Left lung (tissue), 14 donors: ENCODE results near the gene ARHGAP35. TPM values are rescaled to one million over a fixed set of nuclear protein-coding genes. Genes with fewer than 3 reads are reported as not detected.

Source experiments
- ATAC-seq: fragments of 200-7000 bp; cut with Tn5 transposase; one replicate; pipeline ENCODE4 v1.9.1; 2020; ENCODE audit warnings: moderate library complexity
- DNase-seq, 4 donors: peaks; one replicate each; pipeline ENCODE4 v3.0.0-alpha.2; 2013 to 2020
- H3K27ac ChIP-seq, 2 donors: fragments of 200-600 bp; sonication (generic) in 1 of 2; one replicate each; pipeline versions ENCODE4 v1.5.0 to v1.8.0; 2020 to 2021
- H3K27me3 ChIP-seq, 2 donors: fragments of 200-600 bp; sonication (generic) in 1 of 2; one replicate each; pipeline versions ENCODE4 v1.5.0 to v1.8.0; 2020 to 2021
- H3K36me3 ChIP-seq, 2 donors: fragments of 200-600 bp; sonication (generic) in 1 of 2; one replicate each; pipeline versions ENCODE4 v1.5.0 to v1.8.0; 2020 to 2021
- H3K4me1 ChIP-seq, 2 donors: fragments of 200-600 bp; one replicate each; pipeline ENCODE4 v1.8.0; 2021
- H3K4me3 ChIP-seq, 2 donors: fragments of 200-600 bp; sonication (generic) in 1 of 2; one replicate each; pipeline versions ENCODE4 v1.5.0 to v1.8.0; 2020 to 2021; ENCODE audit warnings: mild to moderate bottlenecking in 1 of 2
- H3K9me3 ChIP-seq, 2 donors: fragments of 200-600 bp; sonication (generic) in 1 of 2; one replicate each; pipeline versions ENCODE4 v1.5.0 to v1.8.0; 2020 to 2021
- intact Hi-C, 2 donors: fragments of 100-400 bp; cut with DNase I; formaldehyde crosslinking; loops; one replicate each; pipeline versions ENCODE4 v1.11.2 to v1.14.2; 2022
- long read RNA-seq, 12 donors: library from polyadenylated mRNA in 2 of 12; unstranded in 2 of 12; transcript quantifications; one replicate each; pipeline ENCODE4 v2.0.0 and lab custom pipeline, GENCODE V29; 2019 to 2026
- polyA plus RNA-seq, 6 donors: library from polyadenylated mRNA; unstranded; fragments of 120-200 nt; gene quantifications; one replicate each; pipeline ENCODE4 v1.2.1, GENCODE V29; 2013; ENCODE audit not compliant: insufficient read length in 6 of 6
- total RNA-seq, 2 donors: library from RNA; stranded (reverse); fragmentation: NEBNext Ultra II Directional; extraction: Animal tissue kit (Norgen Biotek cat#: 25700); gene quantifications; one replicate each; pipeline ENCODE4 v1.2.1, GENCODE V29; 2021
- TF ChIP-seq, protein P1 (sequence below), 2 donors: fragments of 200-600 bp; sonication (generic) in 1 of 2; IDR thresholded peaks; one replicate each; pipeline versions ENCODE4 v1.5.0 to v1.8.0; 2021; ENCODE audit warnings: antibody characterized with exemption in 2 of 2
- donor health status: DM: no; HTN: yes; CAD: no.
- donor health status: DM: no; HTN: no; CAD: no.

ARHGAP35 gene
- 10 to 100 TPM; 52.6 to 53.4 TPM for total RNA-seq
- 10 to 100 TPM; 35.2 to 54.6 (median 47.5) TPM for polyA plus RNA-seq
- long read RNA-seq, donor 1, full-length matches to known transcripts = 19 of 19 reads
- long read RNA-seq, donor 1, partial matches to known transcripts = 0 of 19 reads
- long read RNA-seq, donor 1, other reads (novel, unspliced or antisense) = 0 of 19 reads
- long read RNA-seq, donor 2, full-length matches to known transcripts = 19 of 24 reads
- long read RNA-seq, donor 2, partial matches to known transcripts = 5 of 24 reads
- long read RNA-seq, donor 2, other reads (novel, unspliced or antisense) = 0 of 24 reads
- long read RNA-seq, donor 3, full-length matches to known transcripts = 15 of 15 reads
- long read RNA-seq, donor 3, partial matches to known transcripts = 0 of 15 reads
- long read RNA-seq, donor 3, other reads (novel, unspliced or antisense) = 0 of 15 reads
- long read RNA-seq, donor 4, partial matches to known transcripts = 1 of 3 reads
- long read RNA-seq, donor 4, other reads (novel, unspliced or antisense) = 2 of 3 reads
- long read RNA-seq, donor 5, full-length matches to known transcripts = 14 of 30 reads
- long read RNA-seq, donor 5, partial matches to known transcripts = 16 of 30 reads
- long read RNA-seq, donor 5, other reads (novel, unspliced or antisense) = 0 of 30 reads
- long read RNA-seq, donor 6, full-length matches to known transcripts = 6 of 6 reads
- long read RNA-seq, donor 6, partial matches to known transcripts = 0 of 6 reads
- long read RNA-seq, donor 6, other reads (novel, unspliced or antisense) = 0 of 6 reads
- long read RNA-seq, donor 7, full-length matches to known transcripts = 5 of 96 reads
- long read RNA-seq, donor 7, partial matches to known transcripts = 91 of 96 reads
- long read RNA-seq, donor 7, other reads (novel, unspliced or antisense) = 0 of 96 reads
- long read RNA-seq, donor 8, full-length matches to known transcripts = 23 of 23 reads
- long read RNA-seq, donor 8, partial matches to known transcripts = 0 of 23 reads
- long read RNA-seq, donor 8, other reads (novel, unspliced or antisense) = 0 of 23 reads
- long read RNA-seq, donor 9 = 0 reads
- long read RNA-seq, donor 10, partial matches to known transcripts = 5 of 7 reads
- long read RNA-seq, donor 10, other reads (novel, unspliced or antisense) = 2 of 7 reads
- long read RNA-seq, donor 11 = 0 reads
- long read RNA-seq, donor 12, full-length matches to known transcripts = 11 of 11 reads
- long read RNA-seq, donor 12, partial matches to known transcripts = 0 of 11 reads
- long read RNA-seq, donor 12, other reads (novel, unspliced or antisense) = 0 of 11 reads

DNA sequence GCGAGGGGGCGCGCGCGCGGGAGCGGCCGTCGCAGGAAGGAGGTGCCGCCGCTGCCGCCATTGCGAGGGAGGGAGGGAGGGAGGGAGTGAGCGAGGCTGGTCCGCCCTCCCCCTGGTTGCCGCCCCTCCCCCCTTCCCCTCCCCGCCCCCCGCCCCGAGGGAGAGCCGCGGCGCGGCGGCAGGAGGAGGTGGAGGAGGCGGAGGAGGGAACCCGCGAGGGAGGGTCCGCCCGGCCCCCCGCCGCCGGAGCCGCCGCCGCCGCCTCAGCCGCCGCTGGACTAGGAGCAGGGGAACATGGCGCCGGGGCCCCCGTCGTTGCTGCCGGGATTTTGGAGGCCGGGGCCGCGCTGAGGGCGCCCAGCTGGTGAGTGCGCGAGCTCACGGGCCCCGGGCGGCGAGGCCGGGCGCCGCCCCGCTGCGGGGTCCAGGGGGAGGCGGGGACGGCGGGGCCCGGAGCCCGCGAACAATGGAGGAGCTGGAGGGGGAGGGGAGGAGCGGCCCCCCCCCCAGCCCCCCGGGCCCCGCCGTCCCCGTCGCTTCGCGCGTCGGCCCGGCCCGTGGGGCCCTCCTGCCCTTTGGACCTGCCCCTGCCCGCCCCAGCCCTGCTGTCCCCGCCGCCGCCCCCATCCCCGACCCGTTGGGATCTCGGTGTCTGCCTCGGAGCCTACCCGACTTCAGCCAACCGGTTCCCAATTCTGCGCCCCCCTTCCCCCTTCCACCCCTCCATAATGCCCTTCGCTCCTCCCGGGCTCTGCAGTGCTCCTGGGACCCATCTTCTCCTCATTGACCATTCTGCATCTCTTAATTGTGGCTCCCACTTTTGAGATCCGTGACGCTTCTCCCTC, at the start of gene ARHGAP35:
TSS of gene ARHGAP35 (plus strand) at position 152 of the 845 bp plus-strand sequence. CDS start 57,679 bp downstream, outside the sequence.
- TF ChIP-seq, protein P1, sequence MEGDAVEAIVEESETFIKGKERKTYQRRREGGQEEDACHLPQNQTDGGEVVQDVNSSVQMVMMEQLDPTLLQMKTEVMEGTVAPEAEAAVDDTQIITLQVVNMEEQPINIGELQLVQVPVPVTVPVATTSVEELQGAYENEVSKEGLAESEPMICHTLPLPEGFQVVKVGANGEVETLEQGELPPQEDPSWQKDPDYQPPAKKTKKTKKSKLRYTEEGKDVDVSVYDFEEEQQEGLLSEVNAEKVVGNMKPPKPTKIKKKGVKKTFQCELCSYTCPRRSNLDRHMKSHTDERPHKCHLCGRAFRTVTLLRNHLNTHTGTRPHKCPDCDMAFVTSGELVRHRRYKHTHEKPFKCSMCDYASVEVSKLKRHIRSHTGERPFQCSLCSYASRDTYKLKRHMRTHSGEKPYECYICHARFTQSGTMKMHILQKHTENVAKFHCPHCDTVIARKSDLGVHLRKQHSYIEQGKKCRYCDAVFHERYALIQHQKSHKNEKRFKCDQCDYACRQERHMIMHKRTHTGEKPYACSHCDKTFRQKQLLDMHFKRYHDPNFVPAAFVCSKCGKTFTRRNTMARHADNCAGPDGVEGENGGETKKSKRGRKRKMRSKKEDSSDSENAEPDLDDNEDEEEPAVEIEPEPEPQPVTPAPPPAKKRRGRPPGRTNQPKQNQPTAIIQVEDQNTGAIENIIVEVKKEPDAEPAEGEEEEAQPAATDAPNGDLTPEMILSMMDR (IDR thresholded peaks at IDR 0.05) = no peak
- H3K4me1 ChIP-seq = peaks cover 14 to 71% of the 10 kb centered on the region in 2 donors
- no peaks in the 10 kb centered on the region for H3K27me3 ChIP-seq
- no peaks in the 10 kb centered on the region for H3K36me3 ChIP-seq
- intact Hi-C loops = loop anchor here in 1 of 2 donors (2.0 to 10.0 kb wide), 2 partner anchors 54 to 130 kb away; no protein-coding TSS in a partner anchor
- peak within 1 kb of the TSS; percentile 94 to 98 for H3K27ac ChIP-seq
- ATAC-seq = peak; percentile 47
- H3K9me3 ChIP-seq = no peaks in the 10 kb centered on the region
- DNase-seq = peak in 2 of 4 donors; percentile 47 to 82
- peak within 1 kb of the TSS; percentile 74 to 88 for H3K4me3 ChIP-seq

DNA sequence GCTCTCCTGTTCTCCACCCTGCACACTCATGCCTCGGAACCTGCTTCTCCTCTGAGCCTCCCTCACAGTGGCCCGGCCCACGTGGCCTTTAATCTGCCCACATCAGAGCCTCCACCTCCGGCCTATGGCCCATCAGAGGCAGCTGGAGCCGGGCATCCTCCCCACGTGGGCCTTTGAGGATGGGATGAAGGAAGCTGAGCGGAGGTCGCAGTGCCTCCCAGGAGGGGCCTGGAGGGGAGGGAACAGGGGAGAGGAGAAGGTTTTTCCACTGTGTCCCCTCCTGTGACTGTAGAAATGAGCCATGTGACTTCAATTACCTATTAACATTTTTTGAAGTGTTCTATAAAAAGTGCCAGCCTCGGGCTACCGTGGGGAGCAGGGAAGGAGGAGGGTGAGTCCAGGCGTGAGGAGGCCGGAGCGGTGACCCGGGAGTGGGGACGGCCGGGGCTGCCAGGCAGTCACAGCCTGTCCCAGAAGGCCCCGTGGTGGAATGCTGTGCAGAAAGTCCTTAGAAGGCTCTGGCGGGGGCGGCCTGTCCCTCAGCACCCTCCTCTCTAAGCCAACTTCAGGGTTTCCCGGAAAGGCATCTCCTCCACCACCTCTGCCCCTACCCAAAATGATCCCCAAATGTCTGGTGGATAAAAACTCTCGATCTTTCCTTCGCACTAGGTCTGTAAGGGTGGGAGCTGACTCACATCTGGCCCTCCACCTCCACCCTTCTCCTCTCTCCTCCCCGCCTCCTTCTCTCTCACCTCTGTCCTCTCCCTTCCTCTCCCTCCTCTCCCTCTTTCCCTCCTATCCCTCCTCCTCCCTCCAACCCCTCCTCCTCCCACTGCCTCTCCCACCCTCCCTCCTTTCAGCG, 47.6 kb upstream of the ARHGAP35 start:
- intact Hi-C loops = no loop called here
- peak overlapping the region; percentile 48 to 65 for H3K27ac ChIP-seq
- TF ChIP-seq, protein P1 (IDR thresholded peaks at IDR 0.05) = no peak
- no peaks in the 10 kb centered on the region for H3K9me3 ChIP-seq
- DNase-seq = peak in 2 of 4 donors; percentile 55 to 79
- no peaks in the 10 kb centered on the region for H3K36me3 ChIP-seq
- H3K4me1 ChIP-seq = peaks cover 0 to 16% of the 10 kb centered on the region in 2 donors
- H3K4me3 ChIP-seq = no peak overlapping the region
- H3K27me3 ChIP-seq = no peaks in the 10 kb centered on the region
- peak; percentile 90 for ATAC-seq

DNA sequence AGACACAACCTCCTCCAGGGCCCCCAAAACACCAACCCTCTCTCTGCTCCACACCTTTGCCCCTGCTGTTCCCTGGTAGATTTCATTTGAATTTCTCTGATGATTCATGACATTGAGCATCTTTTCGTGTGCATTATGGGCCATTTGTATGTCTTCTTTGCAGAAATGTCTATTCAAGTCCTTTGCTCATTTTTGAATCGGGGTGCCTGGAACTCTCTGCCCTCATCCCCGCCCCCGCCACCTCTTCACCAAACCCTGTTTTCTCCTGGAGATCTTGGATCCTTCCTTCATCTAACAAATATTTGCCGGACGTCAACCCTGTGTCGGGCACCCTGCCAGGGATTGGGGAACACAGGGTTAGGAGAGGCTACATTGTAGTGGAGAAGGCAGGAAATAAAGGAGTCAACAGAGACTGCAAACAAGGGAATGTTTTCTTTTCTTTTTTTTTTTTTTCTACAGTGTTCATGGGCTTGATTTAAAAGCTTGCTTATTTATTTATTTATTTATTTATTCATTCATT, 46.9 kb upstream of the ARHGAP35 start:
- Histone ChIP-seq H3K36me3 (no peaks in the 10 kb centered on the region), H3K9me3 (no peaks in the 10 kb centered on the region), H3K4me1 (peaks cover 0 to 16% of the 10 kb centered on the region in 2 donors), H3K4me3 (no peak overlapping the region), H3K27me3 (no peaks in the 10 kb centered on the region), H3K27ac (peak overlapping the region in 1 of 2 donors; percentile 65)
- intact Hi-C loops = no loop called here
- DNase-seq (peak; percentile 61 to 84 (median 80)), ATAC-seq (peak; percentile 73)
- TF ChIP-seq, protein P1 (IDR thresholded peaks at IDR 0.05) = no peak
